PC-3 (cell line): ENCODE data around the gene CSN3. TPM values are rescaled to one million over a fixed set of nuclear protein-coding genes. Genes with fewer than 3 reads are reported as not detected.
"Not testable (repeated sequence)": the region's sequence is repeated elsewhere in the genome, so short reads cannot be mapped to it uniquely, and the experiment has no call there.

Experiments used
- ATAC-seq: fragments of 200-7000 bp; cut with Tn5 transposase; 2 replicates; pipeline ENCODE4 v1.9.1; 2020; ENCODE audit warnings: mild to moderate bottlenecking, moderate library complexity
- BruUV-seq: library from RNA; stranded (reverse); fragments of 400-500 nt; replicated peaks from 2 replicates; lab custom pipeline; 2021; lab: Mats Ljungman, UMichigan
- CTCF ChIA-PET: fragments of 300-600 bp; sonication (Branson Sonifier 250); formaldehyde crosslinking; loops from one replicate; lab custom pipeline; 2022; ENCODE audit warnings: antibody characterized with exemption; lab: Charles Lee
- POLR2A ChIA-PET: fragments of 300-600 bp; sonication (Branson Sonifier 250); formaldehyde crosslinking; loops from one replicate; lab custom pipeline; 2022; ENCODE audit warnings: antibody characterized with exemption; ENCODE audit not compliant: unreplicated experiment; lab: Charles Lee
- DNase-seq: peaks from one replicate; pipeline ENCODE4 v3.0.0-alpha.2; 2015
- H2AFZ ChIP-seq: fragments of 300-600 bp; sonication (generic); 2 replicates; pipeline ENCODE4 v1.6.0; 2016; ENCODE audit warnings: antibody characterized with exemption, low read length
- H3F3A ChIP-seq: fragments of 300-600 bp; sonication (generic); one replicate; pipeline ENCODE4 v1.6.0; 2017; ENCODE audit warnings: antibody characterized with exemption, low read length, control low read depth, mild to moderate bottlenecking; ENCODE audit not compliant: unreplicated experiment
- H3K27ac ChIP-seq: fragments of 300-600 bp; sonication (generic); 2 replicates; pipeline ENCODE4 v1.5.1; 2016; ENCODE audit warnings: mild to moderate bottlenecking, low read length
- H3K27me3 ChIP-seq: fragments of 300-600 bp; sonication (generic); 2 replicates; pipeline ENCODE4 v1.6.1; 2016; ENCODE audit warnings: low read length, mixed read lengths
- H3K36me3 ChIP-seq: fragments of 300-600 bp; sonication (generic); 2 replicates; pipeline ENCODE4 v1.6.1; 2016; ENCODE audit warnings: low read depth, mixed run types, low read length, mixed read lengths
- H3K4me1 ChIP-seq: fragments of 300-600 bp; sonication (generic); 2 replicates; pipeline ENCODE4 v1.5.1; 2016; ENCODE audit warnings: low read length; ENCODE audit not compliant: insufficient read depth
- H3K4me2 ChIP-seq: fragments of 300-600 bp; sonication (generic); 2 replicates; pipeline ENCODE4 v1.6.0; 2016; ENCODE audit warnings: low read length
- H3K4me3 ChIP-seq: fragments of 300-600 bp; sonication (generic); 2 replicates; pipeline ENCODE4 v1.5.1; 2016; ENCODE audit warnings: mild to moderate bottlenecking, low read length, mixed read lengths
- H3K79me2 ChIP-seq: fragments of 300-600 bp; sonication (generic); 2 replicates; pipeline ENCODE4 v1.6.1; 2017; ENCODE audit warnings: low read length, mixed read lengths
- H3K9ac ChIP-seq: fragments of 300-600 bp; sonication (generic); 2 replicates; pipeline ENCODE4 v1.6.0; 2016; ENCODE audit warnings: mild to moderate bottlenecking, low read length
- H3K9me2 ChIP-seq: fragments of 300-600 bp; sonication (generic); replicated peaks from 2 replicates; pipeline ENCODE4 v1.6.1; 2016; ENCODE audit warnings: mixed run types, low read length, mixed read lengths
- H3K9me3 ChIP-seq: fragments of 300-600 bp; sonication (generic); 2 replicates; pipeline ENCODE4 v1.6.1; 2016; ENCODE audit warnings: low read length, mixed read lengths
- H4K20me1 ChIP-seq: fragments of 300-600 bp; sonication (generic); 2 replicates; pipeline ENCODE4 v1.6.1; 2016; ENCODE audit warnings: low read length, mixed read lengths
- CTCF ChIP-seq: fragments of 300-600 bp; sonication (generic); conservative IDR thresholded peaks from 2 replicates; pipeline ENCODE4 v1.5.1; 2017; ENCODE audit warnings: antibody characterized with exemption, low read depth, mild to moderate bottlenecking, low read length
- EZH2 ChIP-seq: fragments of 300-600 bp; sonication (generic); IDR thresholded peaks from one replicate; pipeline ENCODE4 v1.6.1; 2017; ENCODE audit warnings: antibody characterized with exemption, mild to moderate bottlenecking, low read length; ENCODE audit not compliant: unreplicated experiment
- EZH2phosphoT487 ChIP-seq: fragments of 300-600 bp; sonication (generic); IDR thresholded peaks from 2 replicates; pipeline ENCODE4 v1.6.1; 2018; ENCODE audit warnings: mild to moderate bottlenecking, antibody characterized with exemption, low read length, borderline replicate concordance
- intact Hi-C: fragments of 100-400 bp; cut with micrococcal nuclease; formaldehyde crosslinking; loops from 2 replicates; pipeline ENCODE4 v1.9.0; 2023
- total RNA-seq: library from RNA; depleted of rRNA; stranded (reverse); fragments of >200 nt; gene quantifications from 2 replicates; pipeline ENCODE4 v1.2.3, GENCODE V29; 2014

The CSN3 gene
- total RNA-seq, 1 experiment from 2014 or later, result not detected

GRCh38 chr4:70216109-70216508 lies 26.3 kb upstream of the CSN3 start:
- H3K4me3 ChIP-seq, DNase-seq, H3K4me2 ChIP-seq, H3K9me3 ChIP-seq, H2AFZ ChIP-seq, H4K20me1 ChIP-seq, intact Hi-C loops, H3K4me1 ChIP-seq, H3K27ac ChIP-seq, BruUV-seq, H3K36me3 ChIP-seq, H3K9me2 ChIP-seq, ATAC-seq, CTCF ChIA-PET, POLR2A ChIA-PET, H3F3A ChIP-seq, H3K9ac ChIP-seq, H3K79me2 ChIP-seq: not testable (repeated sequence)
- H3K27me3 ChIP-seq, result peaks cover 19% of the 10 kb centered on the region; the same call in 1 of the 2 replicates

GRCh38 chr4:70216550-70216949 lies 25.8 kb upstream of the CSN3 start:
- H3K4me1 ChIP-seq, H3K36me3 ChIP-seq, H4K20me1 ChIP-seq, H3K4me3 ChIP-seq, DNase-seq, intact Hi-C loops, POLR2A ChIA-PET, H2AFZ ChIP-seq, H3K27ac ChIP-seq, BruUV-seq, H3K4me2 ChIP-seq, H3K79me2 ChIP-seq, H3K9me3 ChIP-seq, H3F3A ChIP-seq, H3K9ac ChIP-seq, CTCF ChIA-PET, H3K9me2 ChIP-seq, ATAC-seq: not testable (repeated sequence)
- peaks cover 19% of the 10 kb centered on the region; the same call in 1 of the 2 replicates for H3K27me3 ChIP-seq

GRCh38 chr4:70221389-70221788 lies 21.0 kb upstream of the CSN3 start:
- intact Hi-C loops, H2AFZ ChIP-seq, DNase-seq, H4K20me1 ChIP-seq, H3K36me3 ChIP-seq, POLR2A ChIA-PET, H3K9me3 ChIP-seq, H3K4me2 ChIP-seq, ATAC-seq, H3F3A ChIP-seq, H3K27ac ChIP-seq, H3K9ac ChIP-seq, H3K4me1 ChIP-seq, H3K4me3 ChIP-seq, H3K9me2 ChIP-seq, CTCF ChIA-PET, H3K79me2 ChIP-seq, BruUV-seq: not testable (repeated sequence)
- H3K27me3 ChIP-seq, result peaks cover 29% of the 10 kb centered on the region

- H3K27ac ChIP-seq, H3K4me3 ChIP-seq, H2AFZ ChIP-seq, H3F3A ChIP-seq, H3K9ac ChIP-seq, H3K9me3 ChIP-seq, BruUV-seq, H3K4me1 ChIP-seq, H3K36me3 ChIP-seq, H3K4me2 ChIP-seq, ATAC-seq, DNase-seq, H4K20me1 ChIP-seq, intact Hi-C loops, POLR2A ChIA-PET, CTCF ChIA-PET, H3K79me2 ChIP-seq, H3K9me2 ChIP-seq: not testable (repeated sequence)
- peaks cover 31% of the 10 kb centered on the region for H3K27me3 ChIP-seq
Measured at GRCh38 chr4:70221818-70222217, 20.6 kb upstream of the CSN3 start.

- Histone ChIP-seq H3K27me3 (peaks cover 29% of the 10 kb centered on the region), H3K36me3 (no peaks in the 10 kb centered on the region), H3K4me3 (no peak within 1 kb of the TSS), H3K79me2 (no peaks in the 10 kb centered on the region), H2AFZ (no peak within 1 kb of the TSS), H3K4me2 (no peak within 1 kb of the TSS), H4K20me1 (no peaks in the 10 kb centered on the region), H3K9me3 (no peaks in the 10 kb centered on the region), H3K9ac (no peak within 1 kb of the TSS), H3K9me2 (no peaks in the 10 kb centered on the region), H3K4me1 (no peaks in the 10 kb centered on the region), H3K27ac (no peak within 1 kb of the TSS), H3F3A (no peaks in the 10 kb centered on the region)
- intact Hi-C loops, result no loop called here
- TF ChIP-seq EZH2phosphoT487 (no peak), CTCF (no peak), EZH2 (no peak)
- POLR2A ChIA-PET, result interaction anchor here (0.5 kb wide), 1 partner anchor 213 kb away, joined by 4 read pairs; no protein-coding TSS in a partner anchor
- DNase-seq (no peak), ATAC-seq (no peak)
- CTCF ChIA-PET, result no interaction called here
- BruUV-seq, result no TSS peak
Measured at GRCh38 chr4:70225824-70226223, 16.6 kb upstream of the CSN3 start, which contains the start of gene FDCSP. Gene FDCSP, plus strand, starts transcription at chr4:70226124. Its CDS starts 5,071 bp downstream, at chr4:70231195.
